ES-I3 (cell line): ENCODE measurements around the gene USP4.
"Not testable (repeated sequence)": the region's sequence is repeated elsewhere in the genome, so short reads cannot be mapped to it uniquely, and the experiment has no call there.

Experiments
- H3K36me3 ChIP-seq: 2 replicates; pipeline ENCODE4 v1.6.1; 2013; ENCODE audit warnings: mild to moderate bottlenecking, low read length, control low read depth, moderate library complexity; ENCODE audit not compliant: insufficient read depth
- H3K4me1 ChIP-seq: 2 replicates; pipeline ENCODE4 v1.6.1; 2013; ENCODE audit warnings: mild to moderate bottlenecking, control low read depth, low read length; ENCODE audit not compliant: insufficient read depth
- H3K9ac ChIP-seq: 2 replicates; pipeline ENCODE4 v1.6.1; 2013; ENCODE audit warnings: low read depth, mild to moderate bottlenecking, low read length, moderate library complexity
- H3K9me3 ChIP-seq: 2 replicates; pipeline ENCODE4 v1.6.1; 2013; ENCODE audit warnings: mild to moderate bottlenecking, low read length, moderate library complexity; ENCODE audit not compliant: control insufficient read depth, insufficient read depth

Gene USP4

GRCh38 chr3:49265661-49266386 lies 74.0 kb downstream of the USP4 start:
- no peaks in the 10 kb centered on the region for H3K9me3 ChIP-seq
- H3K4me1 ChIP-seq: no peaks in the 10 kb centered on the region
- no peak overlapping the region for H3K9ac ChIP-seq
- H3K36me3 ChIP-seq: no peaks in the 10 kb centered on the region

- no peak overlapping the region for H3K9ac ChIP-seq
- H3K4me1 ChIP-seq: no peaks in the 10 kb centered on the region
- H3K9me3 ChIP-seq: no peaks in the 10 kb centered on the region
- H3K36me3 ChIP-seq: no peaks in the 10 kb centered on the region
These were observed 76.5 kb downstream of the USP4 start for GRCh38 chr3:49263159-49263889.

GRCh38 chr3:49260806-49261324 lies 79.0 kb downstream of the USP4 start:
- Histone ChIP-seq H3K36me3 (no peaks in the 10 kb centered on the region), H3K9ac (no peak overlapping the region), H3K9me3 (no peaks in the 10 kb centered on the region), H3K4me1 (no peaks in the 10 kb centered on the region)

GRCh38 chr3:49257187-49257586 lies 82.7 kb downstream of the USP4 start:
- Histone ChIP-seq H3K9me3 (no peaks in the 10 kb centered on the region), H3K4me1 (no peaks in the 10 kb centered on the region), H3K9ac (no peak overlapping the region), H3K36me3 (no peaks in the 10 kb centered on the region)

GRCh38 chr3:49255718-49256511 lies 83.9 kb downstream of the USP4 start:
- Histone ChIP-seq H3K9ac (no peak overlapping the region), H3K4me1 (no peaks in the 10 kb centered on the region), H3K36me3 (no peaks in the 10 kb centered on the region), H3K9me3 (no peaks in the 10 kb centered on the region)

- no peaks in the 10 kb centered on the region for H3K9me3 ChIP-seq
- no peaks in the 10 kb centered on the region for H3K4me1 ChIP-seq
- no peaks in the 10 kb centered on the region for H3K36me3 ChIP-seq
- H3K9ac ChIP-seq: no peak overlapping the region
These were observed 84.7 kb downstream of the USP4 start for GRCh38 chr3:49255112-49255511.

GRCh38 chr3:49253512-49253911 lies 86.3 kb downstream of the USP4 start:
- no peaks in the 10 kb centered on the region for H3K36me3 ChIP-seq
- H3K9ac ChIP-seq: no peak overlapping the region
- peaks cover 5% of the 10 kb centered on the region for H3K4me1 ChIP-seq
- no peaks in the 10 kb centered on the region for H3K9me3 ChIP-seq

- H3K9me3 ChIP-seq: no peaks in the 10 kb centered on the region
- H3K9ac ChIP-seq: no peak overlapping the region
- H3K36me3 ChIP-seq: no peaks in the 10 kb centered on the region
- peaks cover 5% of the 10 kb centered on the region for H3K4me1 ChIP-seq
These were observed 91.0 kb downstream of the USP4 start for GRCh38 chr3:49248840-49249227.

GRCh38 chr3:49244581-49245205 lies 95.2 kb downstream of the USP4 start:
- H3K36me3 ChIP-seq: no peaks in the 10 kb centered on the region
- H3K9ac ChIP-seq: no peak overlapping the region
- H3K4me1 ChIP-seq: peaks cover 5% of the 10 kb centered on the region
- H3K9me3 ChIP-seq: no peaks in the 10 kb centered on the region

GRCh38 chr3:49240091-49240490 lies 99.8 kb downstream of the USP4 start:
- H3K9ac ChIP-seq, H3K36me3 ChIP-seq, H3K4me1 ChIP-seq, H3K9me3 ChIP-seq: not testable (repeated sequence)

- no peaks in the 10 kb centered on the region for H3K36me3 ChIP-seq
- H3K9me3 ChIP-seq: peaks cover 16% of the 10 kb centered on the region; the same call in 1 of the 2 replicates
- H3K9ac ChIP-seq: no peak overlapping the region
- no peaks in the 10 kb centered on the region for H3K4me1 ChIP-seq
These were observed 101.4 kb downstream of the USP4 start for GRCh38 chr3:49238274-49239127.

- no peak overlapping the region for H3K9ac ChIP-seq
- H3K9me3 ChIP-seq: peaks cover 16% of the 10 kb centered on the region; the same call in 1 of the 2 replicates
- H3K4me1 ChIP-seq: no peaks in the 10 kb centered on the region
- H3K36me3 ChIP-seq: no peaks in the 10 kb centered on the region
These were observed 102.5 kb downstream of the USP4 start for GRCh38 chr3:49237344-49237743.

GRCh38 chr3:49236226-49236625 lies 103.6 kb downstream of the USP4 start:
- Histone ChIP-seq H3K9me3 (peaks cover 16% of the 10 kb centered on the region; the same call in 1 of the 2 replicates), H3K4me1 (no peaks in the 10 kb centered on the region), H3K9ac (no peak overlapping the region), H3K36me3 (no peaks in the 10 kb centered on the region)
